Glutamatergic neuron (in vitro differentiated cells): ENCODE data around the gene GPATCH1. TPM values are rescaled to one million over a fixed set of nuclear protein-coding genes. Genes with fewer than 3 reads are reported as not detected.

Experiments
- DNase-seq: peaks from one replicate; pipeline ENCODE4 v3.0.0; 2022
- H3K27ac Mint-ChIP-seq: one replicate; pipeline ENCODE4 v1.8.0; 2020; ENCODE audit warnings: mild to moderate bottlenecking, mixed read lengths, inconsistent platforms; ENCODE audit not compliant: unreplicated experiment
- H3K27me3 Mint-ChIP-seq: one replicate; pipeline ENCODE4 v1.8.0; 2020; ENCODE audit warnings: mild to moderate bottlenecking, moderate library complexity, mixed read lengths, inconsistent platforms; ENCODE audit not compliant: unreplicated experiment
- H3K36me3 Mint-ChIP-seq: one replicate; pipeline ENCODE4 v1.8.0; 2020; ENCODE audit warnings: mild to moderate bottlenecking, mixed read lengths, inconsistent platforms; ENCODE audit not compliant: unreplicated experiment
- H3K4me1 Mint-ChIP-seq: one replicate; pipeline ENCODE4 v1.8.0; 2020; ENCODE audit warnings: mild to moderate bottlenecking, low read depth, mixed read lengths, inconsistent platforms; ENCODE audit not compliant: unreplicated experiment
- H3K4me3 Mint-ChIP-seq: one replicate; pipeline ENCODE4 v1.8.0; 2020; ENCODE audit warnings: mild to moderate bottlenecking, mixed read lengths, inconsistent platforms; ENCODE audit not compliant: unreplicated experiment
- H3K9me3 Mint-ChIP-seq: one replicate; pipeline ENCODE4 v1.8.0; 2020; ENCODE audit warnings: mild to moderate bottlenecking, moderate library complexity, mixed read lengths, inconsistent platforms; ENCODE audit not compliant: unreplicated experiment
- CTCF ChIP-seq: fragments of 200-600 bp; sonication (generic); IDR thresholded peaks from one replicate; pipeline ENCODE4 v1.5.0; 2021; ENCODE audit not compliant: partially characterized antibody, unreplicated experiment
- total RNA-seq: library from RNA; stranded (reverse); fragmentation: NEBNext Ultra II Directional; extraction: Animal tissue kit (Norgen Biotek cat#: 25700); gene quantifications from one replicate; pipeline ENCODE4 v1.2.1, GENCODE V29; 2021; ENCODE audit not compliant: unreplicated experiment

GPATCH1 gene
- total RNA-seq, 1 donor from 2014 or later, result 8.8 TPM

GRCh38 chr19:33093420-33094210 lies 12.6 kb downstream of the GPATCH1 start:
- Mint-ChIP-seq H3K36me3 (no peaks in the 10 kb centered on the region), H3K4me1 (no peaks in the 10 kb centered on the region), H3K9me3 (no peaks in the 10 kb centered on the region), H3K4me3 (no peak overlapping the region), H3K27ac (no peak overlapping the region), H3K27me3 (no peaks in the 10 kb centered on the region)
- no peak for DNase-seq
- no peak for TF ChIP-seq CTCF

GRCh38 chr19:33094436-33095067 lies 13.6 kb downstream of the GPATCH1 start:
- no peak overlapping the region for H3K27ac Mint-ChIP-seq
- no peaks in the 10 kb centered on the region for H3K36me3 Mint-ChIP-seq
- no peak for TF ChIP-seq CTCF
- no peaks in the 10 kb centered on the region for H3K27me3 Mint-ChIP-seq
- no peak for DNase-seq
- no peaks in the 10 kb centered on the region for H3K4me1 Mint-ChIP-seq
- no peaks in the 10 kb centered on the region for H3K9me3 Mint-ChIP-seq
- H3K4me3 Mint-ChIP-seq, result no peak overlapping the region

- DNase-seq, result no peak
- no peaks in the 10 kb centered on the region for H3K9me3 Mint-ChIP-seq
- H3K4me1 Mint-ChIP-seq, result no peaks in the 10 kb centered on the region
- no peaks in the 10 kb centered on the region for H3K36me3 Mint-ChIP-seq
- no peak overlapping the region for H3K27ac Mint-ChIP-seq
- H3K4me3 Mint-ChIP-seq, result no peak overlapping the region
- TF ChIP-seq CTCF, result no peak
- no peaks in the 10 kb centered on the region for H3K27me3 Mint-ChIP-seq
Measured at GRCh38 chr19:33096005-33096404, 15.0 kb downstream of the GPATCH1 start.

- Mint-ChIP-seq H3K4me3 (no peak overlapping the region), H3K36me3 (no peaks in the 10 kb centered on the region), H3K4me1 (no peaks in the 10 kb centered on the region), H3K9me3 (no peaks in the 10 kb centered on the region), H3K27ac (no peak overlapping the region), H3K27me3 (no peaks in the 10 kb centered on the region)
- no peak for DNase-seq
- no peak for TF ChIP-seq CTCF
Measured at GRCh38 chr19:33098055-33098534, 17.1 kb downstream of the GPATCH1 start.
